ENCODE results near the gene TMEM132A.

DNA sequence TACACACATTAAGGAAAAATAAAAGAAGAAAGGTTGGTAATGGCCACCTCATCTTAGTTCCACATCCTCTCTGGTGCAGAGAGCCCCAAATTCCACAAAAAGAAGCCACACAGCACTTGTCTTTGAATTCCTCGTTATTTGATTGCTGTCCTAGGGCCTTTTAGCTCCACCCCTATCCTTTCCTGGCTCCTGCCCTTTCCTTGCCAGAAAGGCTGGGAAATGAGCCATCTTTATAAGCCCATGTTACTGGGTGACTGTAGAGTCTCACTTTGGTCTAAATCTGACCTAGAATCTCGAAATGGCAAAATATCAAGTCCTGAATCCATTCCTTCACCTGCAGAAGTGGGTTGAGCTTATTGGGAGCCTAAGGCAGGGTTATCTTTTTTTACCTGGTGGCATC lies 4.3 kb upstream of the TMEM132A start:
- TF ChIP-seq, protein P1, sequence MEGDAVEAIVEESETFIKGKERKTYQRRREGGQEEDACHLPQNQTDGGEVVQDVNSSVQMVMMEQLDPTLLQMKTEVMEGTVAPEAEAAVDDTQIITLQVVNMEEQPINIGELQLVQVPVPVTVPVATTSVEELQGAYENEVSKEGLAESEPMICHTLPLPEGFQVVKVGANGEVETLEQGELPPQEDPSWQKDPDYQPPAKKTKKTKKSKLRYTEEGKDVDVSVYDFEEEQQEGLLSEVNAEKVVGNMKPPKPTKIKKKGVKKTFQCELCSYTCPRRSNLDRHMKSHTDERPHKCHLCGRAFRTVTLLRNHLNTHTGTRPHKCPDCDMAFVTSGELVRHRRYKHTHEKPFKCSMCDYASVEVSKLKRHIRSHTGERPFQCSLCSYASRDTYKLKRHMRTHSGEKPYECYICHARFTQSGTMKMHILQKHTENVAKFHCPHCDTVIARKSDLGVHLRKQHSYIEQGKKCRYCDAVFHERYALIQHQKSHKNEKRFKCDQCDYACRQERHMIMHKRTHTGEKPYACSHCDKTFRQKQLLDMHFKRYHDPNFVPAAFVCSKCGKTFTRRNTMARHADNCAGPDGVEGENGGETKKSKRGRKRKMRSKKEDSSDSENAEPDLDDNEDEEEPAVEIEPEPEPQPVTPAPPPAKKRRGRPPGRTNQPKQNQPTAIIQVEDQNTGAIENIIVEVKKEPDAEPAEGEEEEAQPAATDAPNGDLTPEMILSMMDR (IDR thresholded peaks at IDR 0.05) = no peak
- TF ChIP-seq POLR2A (IDR thresholded peaks at IDR 0.05) = no peak
- no peak for TF ChIP-seq POLR2AphosphoS5 (IDR thresholded peaks at IDR 0.05)
